H9 (cell line): ENCODE measurements around the gene DPH3. TPM values are rescaled to one million over a fixed set of nuclear protein-coding genes. Genes with fewer than 3 reads are reported as not detected.

Experiments used
- DNase-seq: peaks from one replicate; pipeline ENCODE4 v3.0.0-alpha.2; 2017
- H2AFZ ChIP-seq: one replicate; pipeline ENCODE4 v1.6.1; 2013; ENCODE audit warnings: mild to moderate bottlenecking, low read length, control low read depth, moderate library complexity
- H2AK5ac ChIP-seq: 2 replicates; pipeline ENCODE4 v1.6.1; 2013; ENCODE audit warnings: low read length, control low read depth, mixed read lengths; ENCODE audit not compliant: insufficient read length
- H2BK120ac ChIP-seq: one replicate; pipeline ENCODE4 v1.6.1; 2013; ENCODE audit warnings: low read depth, mild to moderate bottlenecking, low read length, control low read depth, inconsistent platforms; ENCODE audit not compliant: poor library complexity, severe bottlenecking
- H2BK12ac ChIP-seq: 2 replicates; pipeline ENCODE4 v1.6.1; 2013; ENCODE audit warnings: low read length, control low read depth, mixed read lengths, low read depth; ENCODE audit not compliant: insufficient read length
- H2BK15ac ChIP-seq: 2 replicates; pipeline ENCODE4 v1.6.1; 2013; ENCODE audit warnings: low read depth, low read length, control low read depth
- H2BK20ac ChIP-seq: one replicate; pipeline ENCODE4 v1.6.1; 2013; ENCODE audit warnings: low read depth, mild to moderate bottlenecking, low read length, control low read depth, inconsistent platforms; ENCODE audit not compliant: poor library complexity, severe bottlenecking
- H2BK5ac ChIP-seq: 2 replicates; pipeline ENCODE4 v1.6.1; 2013; ENCODE audit warnings: low read length, control low read depth, mixed read lengths; ENCODE audit not compliant: insufficient read length
- H3K14ac ChIP-seq: 2 replicates; pipeline ENCODE4 v1.6.1; 2013; ENCODE audit warnings: low read length, control low read depth; ENCODE audit not compliant: insufficient read depth
- H3K18ac ChIP-seq: 2 replicates; pipeline ENCODE4 v1.6.1; 2013; ENCODE audit warnings: low read depth, mild to moderate bottlenecking, mixed read lengths, low read length, control low read depth; ENCODE audit not compliant: insufficient read length
- H3K23ac ChIP-seq: 2 replicates; pipeline ENCODE4 v1.6.1; 2013; ENCODE audit warnings: low read length, control low read depth, mixed read lengths, low read depth; ENCODE audit not compliant: insufficient read length
- H3K23me2 ChIP-seq: 2 replicates; pipeline ENCODE4 v1.6.1; 2013; ENCODE audit warnings: low read depth, mild to moderate bottlenecking, mixed read lengths, low read length, control low read depth; ENCODE audit not compliant: insufficient read length, poor library complexity, severe bottlenecking
- H3K27ac ChIP-seq: 2 replicates; pipeline ENCODE4 v1.5.1; 2013; ENCODE audit warnings: low read length, control low read depth, mixed read lengths, low read depth; ENCODE audit not compliant: insufficient read length
- H3K27me3 ChIP-seq: 2 replicates; pipeline ENCODE4 v1.6.1; 2013; ENCODE audit warnings: low read length, control low read depth, inconsistent platforms; ENCODE audit not compliant: insufficient read depth
- H3K4ac ChIP-seq: 2 replicates; pipeline ENCODE4 v1.6.1; 2013; ENCODE audit warnings: low read depth, mild to moderate bottlenecking, control low read depth, inconsistent platforms, low read length, moderate library complexity
- H3K4me1 ChIP-seq: 2 replicates; pipeline ENCODE4 v1.6.1; 2013; ENCODE audit warnings: low read length, control low read depth, inconsistent platforms; ENCODE audit not compliant: insufficient read depth
- H3K4me2 ChIP-seq: 2 replicates; pipeline ENCODE4 v1.6.1; 2013; ENCODE audit warnings: low read length, control low read depth, mixed read lengths; ENCODE audit not compliant: insufficient read length, insufficient read depth
- H3K56ac ChIP-seq: 2 replicates; pipeline ENCODE4 v1.6.1; 2013; ENCODE audit warnings: low read depth, mild to moderate bottlenecking, mixed read lengths, low read length, control low read depth; ENCODE audit not compliant: insufficient read length
- H3K79me1 ChIP-seq: 2 replicates; pipeline ENCODE4 v1.6.1; 2013; ENCODE audit warnings: low read depth, mild to moderate bottlenecking, moderate library complexity, low read length, control low read depth, inconsistent platforms; ENCODE audit not compliant: insufficient read depth, poor library complexity, severe bottlenecking
- H3K79me2 ChIP-seq: 2 replicates; pipeline ENCODE4 v1.6.1; 2013; ENCODE audit warnings: low read length, control low read depth, inconsistent platforms; ENCODE audit not compliant: insufficient read depth
- H3K9ac ChIP-seq: 2 replicates; pipeline ENCODE4 v1.6.1; 2013; ENCODE audit warnings: low read length, control low read depth, mixed read lengths; ENCODE audit not compliant: insufficient read length; ENCODE audit errors: extremely low read depth
- H3K9me3 ChIP-seq: one replicate; pipeline ENCODE4 v1.6.1; 2013; ENCODE audit warnings: low read depth, low read length, inconsistent platforms; ENCODE audit not compliant: control insufficient read depth
- H3T11ph ChIP-seq: one replicate; pipeline ENCODE4 v1.6.1; 2013; ENCODE audit warnings: mild to moderate bottlenecking, low read length, control low read depth, inconsistent platforms
- H4K20me1 ChIP-seq: one replicate; pipeline ENCODE4 v1.6.1; 2013; ENCODE audit not compliant: control insufficient read depth, insufficient read length, insufficient read depth
- H4K5ac ChIP-seq: 2 replicates; pipeline ENCODE4 v1.6.1; 2013; ENCODE audit warnings: low read depth, mild to moderate bottlenecking, mixed read lengths, low read length, control low read depth; ENCODE audit not compliant: insufficient read length
- H4K8ac ChIP-seq: replicated peaks from 2 replicates; pipeline ENCODE4 v1.6.1; 2013; ENCODE audit warnings: low read length, control low read depth, mixed read lengths, low read depth; ENCODE audit not compliant: insufficient read length
- H4K91ac ChIP-seq: 2 replicates; pipeline ENCODE4 v1.6.1; 2013; ENCODE audit warnings: low read depth, mild to moderate bottlenecking, moderate library complexity, mixed read lengths, low read length, control low read depth; ENCODE audit not compliant: insufficient read length
- H3K27ac Mint-ChIP-seq, 3 experiments: 2 replicates in 2 of 3; 3 replicates in 1 of 3; pipeline ENCODE4 v1.8.0; 2020 to 2021; ENCODE audit warnings: mixed read lengths in 3 of 3, mild to moderate bottlenecking in 1 of 3, moderate library complexity in 1 of 3
- H3K27me3 Mint-ChIP-seq: 2 replicates; pipeline ENCODE4 v1.8.0; 2021; ENCODE audit warnings: low read depth, mild to moderate bottlenecking, moderate library complexity, mixed read lengths
- H3K36me3 Mint-ChIP-seq, 3 experiments: 2 replicates in 2 of 3; 3 replicates in 1 of 3; pipeline ENCODE4 v1.8.0; 2020 to 2021; ENCODE audit warnings: low read depth in 3 of 3, mixed read lengths in 3 of 3; ENCODE audit not compliant: insufficient read depth in 1 of 3
- H3K4me1 Mint-ChIP-seq, 2 experiments: 2 replicates each; pipeline ENCODE4 v1.8.0; 2020; ENCODE audit warnings: mixed read lengths in 2 of 2
- H3K4me3 Mint-ChIP-seq, 2 experiments: 2 replicates in 1 of 2; 3 replicates in 1 of 2; pipeline ENCODE4 v1.8.0; 2020 to 2021; ENCODE audit warnings: mild to moderate bottlenecking in 2 of 2, mixed read lengths in 2 of 2, moderate library complexity in 1 of 2
- H3K9me3 Mint-ChIP-seq, 2 experiments: 2 replicates in 1 of 2; 3 replicates in 1 of 2; pipeline ENCODE4 v1.8.0; 2020; ENCODE audit warnings: mild to moderate bottlenecking in 2 of 2, mixed read lengths in 2 of 2, moderate library complexity in 1 of 2
- CTCF ChIP-seq: fragments of 200-600 bp; sonication (generic); conservative IDR thresholded peaks from 3 replicates; pipeline ENCODE4 v1.8.0; 2021; ENCODE audit warnings: antibody characterized with exemption, mild to moderate bottlenecking
- WGBS: extraction: QIAGEN DNeasy Blood & Tissue Kit; methylation state at CpG from one replicate; pipeline ENCODE4 v1.1.7; 2013; ENCODE audit warnings: missing lambda C conversion rate, low lambda C conversion rate, mixed read lengths; ENCODE audit not compliant: insufficient read length; ENCODE audit errors: extremely low coverage; 5-methylcytosine and 5-hydroxymethylcytosine counted together
- total RNA-seq: library from RNA; stranded (reverse); gene quantifications from 2 replicates; pipeline ENCODE4 v1.2.1, GENCODE V29; 2021

The DPH3 gene
- total RNA-seq, 1 experiment from 2014 or later: 36.2 TPM

- Histone ChIP-seq H3K79me1 (no peaks in the 10 kb centered on the region), H3K27me3 (no peaks in the 10 kb centered on the region), H3K9me3 (no peaks in the 10 kb centered on the region), H3K23me2 (no peaks in the 10 kb centered on the region), H2BK12ac (no peak overlapping the region), H2BK15ac (no peak overlapping the region), H3K9ac (no peak overlapping the region), H4K5ac (no peak overlapping the region), H3K27ac (no peak overlapping the region), H3K18ac (no peak overlapping the region), H3K4me1 (no peaks in the 10 kb centered on the region), H2AK5ac (no peak overlapping the region), H2BK5ac (no peak overlapping the region), H4K20me1 (no peaks in the 10 kb centered on the region), H3K79me2 (no peaks in the 10 kb centered on the region), H3K56ac (no peak overlapping the region), H2BK120ac (no peak overlapping the region), H3K4ac (no peak overlapping the region), H2AFZ (no peak overlapping the region), H3K23ac (no peak overlapping the region), H3K4me2 (no peak overlapping the region), H2BK20ac (no peak overlapping the region), H4K8ac (no peak overlapping the region), H3T11ph (no peak overlapping the region), H4K91ac (no peak overlapping the region), H3K14ac (no peak overlapping the region)
- Mint-ChIP-seq H3K36me3 (no peaks in the 10 kb centered on the region), H3K4me1 (no peaks in the 10 kb centered on the region), H3K9me3 (no peaks in the 10 kb centered on the region; a peak in 1 of 5 replicates), H3K4me3 (no peak overlapping the region), H3K27ac (no peak overlapping the region), H3K27me3 (peaks cover 3% of the 10 kb centered on the region)
- no peak for TF ChIP-seq CTCF
- WGBS: no CpG with 5 or more reads among the region's 1 CpG
- no peak for DNase-seq
These were observed 30.9 kb downstream of the DPH3 start for GRCh38 chr3:16233806-16234205.
